ENCODE measurements around the gene TMEM212.
A peak's percentile ranks its signal among the peaks of the same experiment; 100 is the strongest.
"Not testable (repeated sequence)": the region's sequence is repeated elsewhere in the genome, so short reads cannot be mapped to it uniquely, and the experiment has no call there.

Gene TMEM212

DNA sequence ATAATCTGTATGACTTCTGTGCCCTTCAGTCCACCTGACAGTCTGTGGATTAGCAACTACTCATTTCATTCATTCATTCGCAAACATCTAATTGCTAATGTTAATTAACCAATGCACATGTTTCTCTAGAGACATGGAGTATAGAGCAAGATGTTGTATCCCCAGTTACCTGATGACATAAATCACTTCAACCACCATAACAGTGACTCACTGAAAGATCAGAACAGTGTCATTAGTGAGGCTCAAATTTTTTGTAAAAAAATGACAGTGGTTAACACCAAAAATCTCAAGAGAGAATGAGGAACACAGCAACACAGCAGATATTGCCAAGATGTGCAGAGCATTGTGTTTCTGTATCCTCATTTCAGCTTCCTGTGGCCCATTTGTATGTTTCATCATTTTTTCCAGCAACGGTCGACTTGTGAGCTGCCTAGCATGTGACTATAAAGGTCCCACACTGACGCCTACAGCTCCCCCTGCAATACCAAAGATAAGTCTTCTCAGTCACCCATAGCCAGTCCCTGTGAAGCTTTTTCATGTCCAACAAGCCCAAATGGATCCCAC lies 29.2 kb upstream of the TMEM212 start:
- DNase-seq: no peak

DNA sequence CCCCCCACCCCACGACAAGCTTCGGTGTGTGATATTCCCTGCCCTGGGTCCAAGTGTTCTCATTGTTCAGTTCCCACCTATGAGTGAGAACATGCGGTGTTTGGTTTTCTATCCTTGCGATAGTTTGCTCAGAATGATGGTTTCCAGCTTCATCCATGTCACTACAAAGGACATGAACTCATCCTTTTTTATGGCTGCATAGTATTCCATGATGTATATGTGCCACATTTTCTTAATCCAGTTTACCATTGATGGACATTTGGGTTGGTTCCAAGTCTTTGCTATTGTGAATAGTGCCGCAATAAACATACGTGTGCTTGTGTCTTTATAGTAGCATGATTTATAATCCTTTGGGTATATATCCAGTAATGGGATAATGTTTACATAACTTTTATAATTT lies 28.5 kb upstream of the TMEM212 start:
- DNase-seq: not testable (repeated sequence)

DNA sequence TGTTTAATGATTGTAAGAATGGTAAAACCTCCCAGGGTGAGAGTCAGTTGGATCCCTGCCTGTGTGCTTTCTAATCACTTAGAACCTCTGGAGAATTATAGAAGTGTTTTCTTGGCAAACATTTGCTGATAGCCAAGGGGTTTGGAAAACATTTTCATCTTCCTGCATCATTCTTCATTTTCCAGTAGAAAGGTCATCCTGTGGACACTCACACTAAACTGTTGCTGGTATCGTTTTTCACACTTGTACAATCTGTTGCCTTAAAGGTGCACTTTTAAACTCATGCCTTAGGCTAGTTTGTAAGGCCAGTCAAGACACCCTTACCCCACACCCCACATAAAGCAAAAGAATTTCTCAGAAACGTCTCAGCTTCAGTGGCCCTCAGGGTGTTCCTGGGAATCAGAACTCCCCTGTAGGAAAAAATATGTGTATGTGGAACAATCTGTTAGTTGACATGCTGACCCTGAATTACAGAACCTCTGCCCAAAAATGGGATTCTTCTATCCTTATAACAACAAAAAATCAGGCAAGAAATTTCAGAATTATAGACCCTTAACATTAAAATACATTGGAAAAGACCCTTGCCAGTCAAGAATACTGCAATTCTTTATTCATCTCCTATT lies 27.1 kb upstream of the TMEM212 start:
- no peak for DNase-seq

DNA sequence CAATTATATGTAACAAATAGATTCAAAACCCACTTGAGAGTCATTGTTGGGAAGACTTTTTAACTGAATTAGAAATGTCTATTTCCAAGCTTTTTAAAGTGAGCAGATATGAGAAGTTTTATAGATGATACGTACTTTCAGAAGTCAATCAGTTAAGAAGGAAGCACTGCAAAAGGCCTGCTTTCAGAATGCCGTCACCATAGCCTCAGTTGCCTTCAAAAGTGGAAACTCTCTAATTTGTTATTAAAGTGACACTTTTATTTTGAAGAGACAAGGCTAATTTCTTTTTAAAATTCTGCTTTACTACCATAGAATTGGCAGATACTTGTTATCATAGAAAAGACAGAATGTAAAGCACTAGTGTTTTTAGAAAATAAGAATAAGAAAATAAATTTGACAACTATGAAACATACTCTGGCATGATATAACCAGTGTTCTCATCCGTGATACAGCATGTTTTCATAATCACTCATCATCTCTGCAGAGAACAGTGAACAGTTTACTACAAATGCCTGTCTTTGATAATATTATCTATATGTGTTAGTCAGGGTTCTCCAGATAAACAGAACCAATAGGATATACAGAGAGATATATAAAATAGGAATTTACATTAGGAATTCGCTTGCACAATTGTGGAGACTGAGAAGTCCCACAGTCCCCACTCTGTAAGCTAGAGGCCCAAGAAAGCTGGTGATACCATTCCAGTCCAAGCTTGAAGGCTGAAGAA lies 25.9 kb upstream of the TMEM212 start:
- no peak for DNase-seq

DNA sequence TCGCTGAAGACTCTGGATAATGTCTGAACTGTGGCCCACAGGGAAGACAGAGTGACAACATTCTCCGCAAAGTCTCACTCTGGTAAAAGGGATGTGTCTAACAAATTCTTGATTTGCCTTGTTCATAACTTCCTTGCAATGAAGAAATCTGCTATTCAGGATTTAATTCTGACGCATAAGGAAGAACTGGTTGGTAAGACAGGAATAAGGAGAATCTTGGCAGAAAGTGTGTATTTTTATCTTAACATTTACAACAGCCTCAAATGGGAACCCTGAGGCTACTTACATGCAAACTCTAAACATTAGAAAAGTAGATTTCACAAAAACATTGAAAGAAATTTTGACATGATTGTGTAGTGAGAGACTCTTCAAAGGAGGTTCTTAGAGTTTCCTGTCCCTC lies 22.1 kb upstream of the TMEM212 start:
- no peak for DNase-seq

DNA sequence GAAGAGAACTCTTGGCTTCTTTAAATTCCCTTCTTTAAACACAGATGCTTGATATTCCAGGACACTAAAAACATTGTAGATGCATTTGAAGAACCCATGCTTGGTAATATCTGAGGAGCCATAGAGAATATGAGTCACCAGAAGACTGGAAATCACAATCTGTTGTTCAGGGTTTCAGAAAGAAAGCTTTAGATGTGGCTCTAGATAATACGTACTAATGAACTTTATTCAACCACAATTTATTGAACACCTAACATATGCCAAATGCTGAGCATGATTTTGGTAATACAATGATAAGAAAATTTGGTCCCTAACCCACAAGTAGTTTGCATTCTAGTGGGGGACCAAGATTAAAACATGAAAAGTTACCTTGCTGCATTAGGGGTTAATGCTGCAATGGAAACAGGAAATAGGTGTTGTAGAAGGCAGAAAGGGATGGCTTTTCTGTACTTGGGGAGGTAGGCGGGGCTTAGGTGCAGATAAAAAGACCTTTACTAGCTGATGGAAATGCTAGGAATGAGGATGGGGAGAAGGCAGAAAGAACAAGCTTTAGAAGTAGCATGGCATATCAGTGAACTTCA lies 21.3 kb upstream of the TMEM212 start:
- DNase-seq: no peak

DNA sequence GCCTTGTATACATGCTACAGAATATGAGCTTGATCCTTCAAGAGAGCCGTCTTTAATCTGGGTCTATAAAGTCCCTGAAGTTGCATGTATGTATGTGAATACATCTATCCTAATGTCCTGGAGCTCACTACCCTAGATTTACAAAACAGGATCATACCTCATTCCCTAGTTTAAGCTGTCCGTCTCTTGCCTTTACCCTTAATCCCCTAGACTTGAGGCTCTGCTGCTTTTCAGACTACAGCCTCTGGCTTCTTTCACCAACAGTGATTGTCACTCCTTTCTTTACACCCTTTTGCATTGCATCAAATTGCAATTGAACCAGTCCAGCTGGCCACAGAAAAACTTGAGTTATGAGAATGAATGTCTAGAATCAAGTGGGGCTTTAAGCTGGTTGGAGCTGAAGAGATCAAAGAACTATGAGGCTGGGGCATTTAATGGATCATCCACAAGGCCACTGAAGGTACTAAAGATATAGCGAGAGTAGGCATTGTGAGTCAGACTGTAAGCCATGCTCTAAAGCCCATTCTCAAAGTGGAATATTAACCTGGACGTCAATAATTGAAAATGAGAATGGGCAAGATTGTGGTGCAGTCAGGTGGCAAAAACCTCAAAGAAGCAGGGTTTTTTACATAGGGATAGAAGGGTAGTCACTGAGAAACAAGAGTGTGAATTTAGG lies 20.6 kb upstream of the TMEM212 start:
- no peak for DNase-seq

DNA sequence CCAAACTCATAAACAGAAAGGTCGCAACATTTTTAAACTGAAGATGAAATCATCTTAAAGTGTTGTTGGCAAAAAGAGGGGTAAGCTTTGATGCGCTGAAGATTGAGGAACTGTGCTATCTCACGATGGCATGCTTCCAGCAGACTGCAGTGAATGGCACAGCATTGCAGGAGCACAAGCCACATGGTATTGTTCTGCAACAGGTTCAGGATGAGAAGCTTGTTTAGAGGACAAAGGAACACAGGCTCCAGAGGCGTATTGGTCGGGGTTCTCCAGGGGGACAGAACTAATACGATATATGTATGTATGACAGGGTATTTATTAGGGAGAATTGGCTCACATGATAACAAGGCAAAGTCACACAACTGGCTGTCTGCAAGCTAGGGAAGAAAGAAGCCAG lies 19.0 kb upstream of the TMEM212 start:
- DNase-seq: no peak

DNA sequence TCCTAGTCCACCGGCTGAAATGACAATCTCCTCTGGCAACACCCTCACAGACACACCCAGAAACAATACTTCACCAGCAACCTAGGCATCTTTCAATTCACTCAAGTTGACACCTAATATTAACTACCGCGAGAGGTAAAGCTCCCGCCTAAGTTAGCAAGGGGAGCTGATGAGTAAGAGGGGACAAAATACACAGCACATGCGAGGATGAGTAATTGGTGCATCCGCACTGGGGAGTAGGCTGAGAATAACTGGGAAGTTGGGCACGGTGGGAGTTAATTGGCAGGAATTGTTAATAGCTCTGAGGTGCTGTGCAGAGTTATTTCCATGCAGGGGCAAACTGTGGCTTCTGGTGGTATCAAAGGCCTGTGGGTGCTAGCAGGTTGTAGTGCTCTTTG lies 18.3 kb upstream of the TMEM212 start:
- DNase-seq: no peak

DNA sequence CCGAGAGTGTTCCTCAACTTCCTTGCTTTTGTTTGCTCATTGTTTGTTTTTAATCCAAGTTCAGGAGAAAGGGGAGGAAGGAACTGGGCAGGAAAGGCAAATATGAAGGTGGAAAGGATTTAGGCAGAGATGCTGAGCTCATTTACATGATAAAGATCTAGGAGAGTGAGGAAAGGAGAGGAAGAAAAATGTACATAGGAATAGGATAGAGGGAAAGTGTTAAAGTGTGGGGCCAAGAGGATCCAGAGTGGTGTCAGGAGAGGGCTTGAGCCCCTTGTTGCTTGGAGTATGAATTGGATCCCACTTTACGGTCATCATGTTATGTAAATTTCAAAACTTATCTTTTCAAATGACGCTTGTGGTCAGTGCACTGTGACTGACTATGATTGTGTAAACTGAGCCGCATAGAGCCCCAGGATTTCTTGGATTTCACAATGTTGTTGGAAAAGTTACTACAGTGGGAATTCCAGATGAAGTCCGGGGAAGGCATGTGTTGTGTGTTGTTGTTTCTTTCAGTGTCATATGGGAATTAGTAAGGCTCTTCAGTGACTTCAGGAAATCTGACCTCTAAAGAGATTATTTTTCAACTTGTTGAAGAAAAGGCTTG lies 17.8 kb upstream of the TMEM212 start:
- DNase-seq: no peak

DNA sequence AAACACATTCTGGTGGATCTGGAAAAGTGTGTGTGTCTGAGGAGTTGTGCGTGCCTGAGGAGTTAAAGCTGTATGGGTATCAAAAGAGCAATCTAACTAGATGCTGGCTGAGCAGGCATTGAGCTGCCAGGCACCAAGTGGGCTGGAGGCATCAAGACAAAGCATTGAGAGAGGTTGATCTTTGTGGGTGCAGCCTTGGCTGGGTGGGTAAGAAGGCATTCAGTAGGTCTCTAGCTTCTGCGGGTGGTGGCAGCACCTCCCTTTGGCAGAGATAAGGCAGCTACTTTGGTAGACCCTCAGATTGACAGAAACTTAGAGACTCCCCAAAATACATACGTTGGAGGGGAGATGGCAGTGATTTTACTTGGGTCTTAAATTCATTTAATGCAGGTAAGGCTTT lies 15.8 kb upstream of the TMEM212 start:
- no peak for DNase-seq

DNA sequence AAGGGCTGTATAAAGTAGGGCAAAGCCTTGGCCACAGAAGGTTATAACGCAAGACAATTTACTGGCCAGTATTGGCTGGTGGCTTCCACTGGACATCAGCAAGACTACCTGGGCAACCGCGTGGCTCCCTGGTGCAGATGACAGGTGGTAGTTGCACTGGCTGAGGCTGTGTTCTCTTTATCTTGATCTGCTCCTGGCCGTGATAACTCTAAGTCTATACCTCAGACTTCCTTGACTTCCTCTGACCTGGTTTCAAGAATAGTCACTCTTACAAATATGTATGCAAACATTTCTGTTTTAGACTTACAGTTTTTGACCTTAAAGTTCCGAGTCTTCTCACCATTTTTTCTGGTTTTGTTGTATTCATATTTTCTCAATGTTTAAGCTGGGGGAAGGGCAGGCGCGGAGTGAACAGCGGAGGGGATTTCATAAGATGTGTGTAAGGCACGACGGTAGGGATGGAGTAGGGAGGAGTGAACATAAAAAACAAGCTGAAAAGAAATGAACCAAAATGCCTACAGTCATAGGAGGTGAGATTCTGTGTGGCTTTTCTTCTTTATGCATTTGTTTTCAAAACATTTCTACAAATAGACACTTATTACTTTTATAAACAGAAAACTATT lies 15.2 kb upstream of the TMEM212 start:
- DNase-seq: no peak

DNA sequence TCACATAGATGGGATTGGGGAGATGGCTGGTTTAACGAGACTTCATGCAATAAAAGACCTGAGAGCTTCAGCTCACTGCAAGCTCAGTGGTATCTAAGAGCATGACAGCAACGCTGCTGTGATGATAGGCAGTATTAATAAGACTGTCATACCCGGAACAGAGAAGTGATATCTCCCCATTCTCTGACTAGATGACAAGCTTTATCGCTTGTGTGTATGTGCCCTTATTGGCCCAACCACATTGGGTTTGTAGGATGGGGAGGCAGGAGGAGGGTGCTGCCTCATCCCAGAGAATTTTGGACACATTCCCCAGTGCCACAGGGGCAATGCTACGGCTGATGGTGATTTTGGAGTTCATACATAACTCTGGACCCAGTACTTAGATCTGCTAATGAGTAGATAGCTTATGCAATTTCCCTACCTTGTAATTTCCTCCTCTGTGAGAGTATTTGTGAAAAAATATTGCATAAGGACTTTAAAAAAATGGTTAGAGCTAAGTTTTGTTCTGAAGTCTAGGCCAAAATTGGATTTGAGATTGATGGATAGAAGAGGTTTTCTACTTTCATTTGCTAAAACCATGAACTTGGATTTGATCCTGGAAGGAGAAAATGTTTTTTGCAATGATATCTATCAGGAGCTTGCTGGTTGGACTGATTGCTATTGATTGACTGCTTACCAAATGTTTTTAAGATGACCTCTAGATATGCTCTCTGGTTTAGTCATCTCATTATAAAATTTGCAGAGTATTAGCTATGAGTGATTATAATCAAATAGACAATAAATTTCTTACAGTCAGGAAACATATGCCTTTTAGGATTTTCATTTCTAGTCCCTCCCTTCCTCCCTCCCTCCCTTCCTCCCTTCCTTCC lies 14.0 kb upstream of the TMEM212 start:
- DNase-seq: no peak

DNA sequence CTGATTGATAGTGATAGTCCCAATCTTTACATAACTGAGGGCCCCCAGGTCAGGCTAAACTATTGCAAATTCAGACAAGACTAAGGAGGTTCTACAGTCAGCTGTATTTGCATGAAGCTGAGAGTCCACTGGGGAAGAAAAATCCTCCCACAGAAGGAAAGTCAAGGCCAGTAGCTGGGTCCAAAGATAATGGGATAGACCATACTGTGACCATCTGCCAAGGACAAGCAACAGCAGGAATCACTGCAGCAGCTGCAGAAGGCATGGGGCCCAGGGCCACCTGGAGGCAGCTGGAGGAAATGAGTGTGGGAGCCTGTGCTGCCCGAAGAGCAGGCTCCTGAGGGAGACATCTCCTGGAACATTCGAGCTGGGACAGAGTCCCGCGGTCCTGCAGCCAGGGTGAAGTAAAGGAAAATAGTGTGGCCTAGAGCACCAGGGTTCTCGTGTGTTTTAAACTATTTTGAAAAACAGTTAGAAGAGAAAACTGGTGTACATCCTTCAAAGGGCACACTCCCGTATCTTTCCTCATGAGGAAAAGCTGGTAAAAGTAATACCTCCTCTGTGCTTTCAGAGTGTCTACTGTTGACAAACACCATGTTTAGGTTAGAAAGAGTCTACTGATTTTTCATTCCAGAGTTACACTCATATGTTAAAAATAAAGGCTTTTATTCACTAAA lies 13.2 kb upstream of the TMEM212 start:
- peak; percentile 22 for DNase-seq

DNA sequence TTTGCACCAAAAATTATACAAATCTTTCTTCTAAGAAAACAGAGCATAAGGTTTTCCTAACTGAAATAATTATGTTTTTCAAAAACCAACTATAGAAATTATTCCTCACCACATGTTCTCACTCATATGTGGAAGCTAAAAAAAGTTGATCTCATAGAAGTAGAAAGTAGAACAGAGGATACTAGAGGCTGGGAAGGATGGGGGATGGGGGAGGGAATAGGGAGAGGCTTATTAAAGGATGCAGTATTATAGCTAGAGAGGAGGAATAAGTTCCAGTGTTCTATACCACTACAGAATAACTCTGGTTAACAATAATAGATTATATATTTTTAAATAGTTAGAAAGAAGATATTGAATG lies 12.7 kb upstream of the TMEM212 start:
- DNase-seq: no peak

DNA sequence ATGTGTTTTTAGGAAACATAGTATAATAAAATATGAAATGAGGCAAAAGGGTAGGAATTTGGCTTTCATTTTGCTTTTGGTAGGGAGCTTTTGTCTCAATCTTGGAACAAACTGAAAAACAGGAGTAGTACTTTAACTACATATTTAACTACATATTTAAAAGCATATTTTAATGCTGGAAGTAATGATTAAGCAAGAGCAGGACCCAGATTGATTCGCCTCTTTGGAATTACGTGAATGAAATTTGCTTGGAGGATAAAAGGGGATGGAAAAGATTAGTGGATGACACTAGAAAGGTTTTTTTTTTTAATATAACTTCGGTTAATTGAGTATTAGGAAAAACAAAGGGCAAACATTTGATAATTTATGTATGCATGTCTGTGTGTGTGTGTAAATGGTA lies 11.2 kb upstream of the TMEM212 start:
- DNase-seq: no peak

DNA sequence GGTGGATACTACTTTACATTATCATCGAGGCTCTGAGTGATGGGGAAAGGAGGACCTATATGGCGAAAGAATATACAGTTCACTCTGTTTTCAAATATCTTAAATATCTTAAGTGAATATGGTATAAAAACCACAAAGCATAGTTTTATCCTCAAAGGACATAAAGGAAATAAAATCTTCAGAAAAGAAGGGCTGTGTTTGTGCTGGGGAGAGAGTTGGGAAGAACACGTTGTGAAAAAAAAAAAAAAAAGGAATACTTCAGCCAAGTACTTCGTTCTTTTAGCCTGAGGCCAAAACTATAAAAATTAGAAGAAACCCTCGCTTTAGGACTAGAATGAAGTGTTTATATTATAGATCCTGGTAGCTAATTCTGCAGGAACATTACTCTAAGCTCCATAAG lies 10.2 kb upstream of the TMEM212 start:
- DNase-seq: no peak

DNA sequence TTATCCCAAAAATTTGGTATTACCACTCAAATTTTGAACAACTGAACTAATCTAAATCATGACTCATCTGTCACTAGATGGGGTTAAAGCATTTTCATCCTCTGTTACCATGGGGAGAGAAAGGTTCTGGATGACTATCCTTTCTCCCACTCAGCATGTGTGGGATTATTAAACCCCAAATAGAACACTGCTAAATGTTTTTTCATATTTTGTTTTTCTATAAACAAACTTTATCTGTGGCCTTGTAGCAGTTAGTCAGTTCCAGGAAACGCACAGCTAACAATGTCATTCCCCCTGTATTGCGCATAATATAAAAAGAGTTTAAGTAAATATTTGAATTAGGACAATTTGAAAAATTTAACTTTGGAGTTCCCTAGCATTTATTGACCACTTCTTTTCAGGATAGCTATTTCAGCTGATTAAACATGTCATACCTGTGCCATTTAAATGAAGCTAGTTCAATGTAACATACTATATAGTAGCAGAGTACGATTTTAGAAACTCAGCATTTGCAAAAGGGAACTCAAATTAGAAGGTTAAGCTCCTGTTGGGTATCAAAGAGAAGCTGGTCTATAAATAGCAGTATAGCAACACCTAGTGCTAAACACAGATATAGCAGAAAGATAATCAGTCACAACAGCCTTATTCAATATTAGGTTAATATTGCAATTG lies 9.2 kb upstream of the TMEM212 start:
- peak; percentile 19 for DNase-seq

DNA sequence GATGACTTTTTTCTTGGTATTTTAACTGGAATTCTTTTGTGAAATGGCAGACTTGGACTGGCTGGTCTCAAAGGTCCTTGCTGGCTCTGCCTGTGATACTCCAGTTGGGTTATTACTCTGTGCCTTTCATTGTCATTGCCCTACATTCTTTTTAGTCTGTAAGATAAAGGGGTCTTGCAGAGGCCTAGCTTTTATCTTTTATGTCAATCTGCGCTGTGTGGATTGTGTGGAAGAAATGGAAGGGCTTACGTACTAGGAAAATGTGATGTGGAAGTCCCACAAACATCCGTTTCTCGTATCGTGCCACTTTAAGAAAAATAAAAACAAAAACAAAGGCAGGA lies 8.7 kb upstream of the TMEM212 start:
- DNase-seq: no peak

DNA sequence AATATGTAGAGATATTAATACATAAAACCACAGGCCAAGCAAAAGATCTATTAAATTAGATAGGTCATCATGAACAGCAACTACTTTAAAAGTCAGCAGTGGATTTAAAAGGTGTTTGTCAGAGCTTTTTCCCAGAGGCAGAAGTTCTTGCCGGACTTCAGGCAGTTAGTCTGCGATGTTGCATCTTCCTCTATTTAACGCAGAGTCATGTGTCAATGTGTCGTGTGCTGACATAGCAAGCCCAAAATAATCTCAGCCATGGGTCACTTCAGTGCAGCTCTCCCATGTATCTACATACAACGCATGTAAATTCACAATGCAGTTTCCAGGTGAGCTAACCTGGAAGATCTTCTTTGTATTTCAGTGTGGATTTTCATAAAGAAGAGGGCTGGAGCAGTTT lies 8.0 kb upstream of the TMEM212 start:
- DNase-seq: no peak

DNA sequence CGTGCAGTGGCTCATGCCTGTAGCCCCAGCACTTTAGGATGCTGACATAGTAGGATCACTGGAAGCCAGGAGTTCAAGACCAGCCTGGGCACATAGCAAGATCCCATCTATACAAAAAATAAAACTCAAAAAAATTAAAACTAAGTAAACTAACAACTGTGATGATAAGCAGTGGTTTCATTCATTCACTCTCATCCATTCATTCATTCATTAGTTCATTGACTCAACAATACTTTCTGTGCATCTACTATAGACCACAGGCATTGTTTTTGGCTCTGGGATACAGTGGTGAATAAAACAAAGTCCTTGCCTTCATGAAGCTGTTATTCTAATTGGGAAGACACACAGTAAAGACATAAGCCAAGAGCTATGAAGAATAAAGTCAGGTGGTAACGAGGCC lies 7.5 kb upstream of the TMEM212 start:
- DNase-seq: no peak

Data from NCI-H446 treated with DMSO at 0.1 percent for 48 hours (cell line).